ENCODE data around the gene ULK2.

DNA sequence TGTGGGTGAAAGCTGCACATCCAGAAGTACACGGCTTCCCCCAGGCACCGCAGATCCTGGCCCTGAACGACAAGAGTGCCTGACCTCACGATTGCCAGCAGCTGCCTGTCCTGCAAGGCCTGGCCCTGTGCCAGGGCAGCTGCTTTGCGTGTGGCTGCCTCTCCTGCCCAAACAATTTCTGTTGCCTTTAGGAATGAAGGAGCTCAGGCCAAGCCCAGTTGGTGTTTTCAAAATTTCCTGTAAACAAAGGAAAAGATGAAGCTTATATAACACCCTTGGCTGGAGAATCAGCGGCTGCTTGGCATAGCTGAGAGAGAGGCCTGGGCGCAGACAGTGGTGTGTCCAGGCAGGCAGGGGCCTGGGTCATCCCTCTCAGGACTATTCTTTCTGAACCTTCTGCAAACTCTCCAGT is 139.6 kb downstream of the ULK2 start:
- TF ChIP-seq POLR2AphosphoS5 (IDR thresholded peaks at IDR 0.05; ENCODE audit: low read depth, low read length): no peak
- TF ChIP-seq POLR2A (IDR thresholded peaks at IDR 0.05; ENCODE audit: low read depth, low read length): no peak
- TF ChIP-seq TAF1 (IDR thresholded peaks at IDR 0.05; ENCODE audit: borderline replicate concordance, low read depth, low read length): no peak
